Measurements from ENCODE around the gene CLDN6. TPM values are rescaled to one million over a fixed set of nuclear protein-coding genes. Genes with fewer than 3 reads are reported as not detected.
A peak's percentile ranks its signal among the peaks of the same experiment; 100 is the strongest.

CLDN6 gene
- total and polyA plus RNA-seq, 9 of the 15 experiments (the other 6 are each of a cell fraction or from before 2014, with no cell fraction given): 0.22 to 0.75 (median 0.38) TPM; not detected in 3

DNA sequence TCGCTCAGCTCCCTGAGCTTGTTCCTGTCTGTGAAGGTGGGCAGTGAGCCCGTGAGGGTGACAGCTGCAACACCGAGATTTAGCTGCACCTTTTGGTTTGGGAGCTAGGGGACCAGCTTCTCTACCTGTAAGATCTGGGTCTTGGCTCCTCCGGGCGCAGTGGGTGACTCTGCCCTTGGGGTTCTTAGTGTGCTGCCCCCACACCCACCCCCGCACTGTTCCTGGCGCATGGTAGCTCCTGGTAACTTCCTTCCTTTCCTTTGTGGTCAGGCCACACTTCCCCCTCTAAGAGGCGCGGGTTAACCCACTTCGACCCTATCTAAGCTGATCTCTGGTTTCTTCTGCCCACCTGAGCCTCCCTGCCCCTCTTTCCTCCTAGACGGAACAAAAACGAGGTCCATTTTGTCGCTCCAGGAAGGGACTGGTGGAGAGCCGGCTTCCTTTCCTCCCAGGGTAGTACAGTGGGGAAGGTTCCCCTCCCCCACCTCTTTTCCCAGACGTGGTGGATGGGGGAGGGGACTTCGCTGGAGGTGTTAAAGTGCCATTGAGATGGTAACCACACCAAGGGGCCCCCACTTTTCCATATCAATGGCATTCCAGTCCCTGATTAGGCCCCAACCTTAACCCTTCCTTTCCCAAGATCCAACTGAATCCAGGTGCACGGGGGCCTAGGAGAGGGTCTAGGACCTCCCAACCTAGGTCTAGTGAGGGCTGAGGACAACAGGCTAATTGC lies 9.9 kb downstream of the CLDN6 start (continued):
- TF ChIP-seq, protein P1, sequence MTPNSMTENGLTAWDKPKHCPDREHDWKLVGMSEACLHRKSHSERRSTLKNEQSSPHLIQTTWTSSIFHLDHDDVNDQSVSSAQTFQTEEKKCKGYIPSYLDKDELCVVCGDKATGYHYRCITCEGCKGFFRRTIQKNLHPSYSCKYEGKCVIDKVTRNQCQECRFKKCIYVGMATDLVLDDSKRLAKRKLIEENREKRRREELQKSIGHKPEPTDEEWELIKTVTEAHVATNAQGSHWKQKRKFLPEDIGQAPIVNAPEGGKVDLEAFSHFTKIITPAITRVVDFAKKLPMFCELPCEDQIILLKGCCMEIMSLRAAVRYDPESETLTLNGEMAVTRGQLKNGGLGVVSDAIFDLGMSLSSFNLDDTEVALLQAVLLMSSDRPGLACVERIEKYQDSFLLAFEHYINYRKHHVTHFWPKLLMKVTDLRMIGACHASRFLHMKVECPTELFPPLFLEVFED (CRISPR knock-in tag; conservative IDR thresholded peaks at IDR 0.05): no peak
- peak; percentile 42; the same call in 1 of the 2 replicates for TF ChIP-seq RUNX1 (IDR thresholded peaks at IDR 0.05; ENCODE audit: low read depth)
- no peak for TF ChIP-seq MBD2 (IDR thresholded peaks at IDR 0.05; ENCODE audit: borderline replicate concordance, low read depth)
- TF ChIP-seq, protein P2, sequence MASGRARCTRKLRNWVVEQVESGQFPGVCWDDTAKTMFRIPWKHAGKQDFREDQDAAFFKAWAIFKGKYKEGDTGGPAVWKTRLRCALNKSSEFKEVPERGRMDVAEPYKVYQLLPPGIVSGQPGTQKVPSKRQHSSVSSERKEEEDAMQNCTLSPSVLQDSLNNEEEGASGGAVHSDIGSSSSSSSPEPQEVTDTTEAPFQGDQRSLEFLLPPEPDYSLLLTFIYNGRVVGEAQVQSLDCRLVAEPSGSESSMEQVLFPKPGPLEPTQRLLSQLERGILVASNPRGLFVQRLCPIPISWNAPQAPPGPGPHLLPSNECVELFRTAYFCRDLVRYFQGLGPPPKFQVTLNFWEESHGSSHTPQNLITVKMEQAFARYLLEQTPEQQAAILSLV (tag; IDR thresholded peaks at IDR 0.05): no peak
- TF ChIP-seq ZNF174 (CRISPR knock-in tag; IDR thresholded peaks at IDR 0.05): no peak
- peak; percentile 40; the same call in 1 of the 2 replicates for TF ChIP-seq ZKSCAN1 (IDR thresholded peaks at IDR 0.05; ENCODE audit: low read depth, low read length)
- no peak for TF ChIP-seq TAF9B (IDR thresholded peaks at IDR 0.05; ENCODE audit: partially characterized antibody)
- TF ChIP-seq, protein P3, sequence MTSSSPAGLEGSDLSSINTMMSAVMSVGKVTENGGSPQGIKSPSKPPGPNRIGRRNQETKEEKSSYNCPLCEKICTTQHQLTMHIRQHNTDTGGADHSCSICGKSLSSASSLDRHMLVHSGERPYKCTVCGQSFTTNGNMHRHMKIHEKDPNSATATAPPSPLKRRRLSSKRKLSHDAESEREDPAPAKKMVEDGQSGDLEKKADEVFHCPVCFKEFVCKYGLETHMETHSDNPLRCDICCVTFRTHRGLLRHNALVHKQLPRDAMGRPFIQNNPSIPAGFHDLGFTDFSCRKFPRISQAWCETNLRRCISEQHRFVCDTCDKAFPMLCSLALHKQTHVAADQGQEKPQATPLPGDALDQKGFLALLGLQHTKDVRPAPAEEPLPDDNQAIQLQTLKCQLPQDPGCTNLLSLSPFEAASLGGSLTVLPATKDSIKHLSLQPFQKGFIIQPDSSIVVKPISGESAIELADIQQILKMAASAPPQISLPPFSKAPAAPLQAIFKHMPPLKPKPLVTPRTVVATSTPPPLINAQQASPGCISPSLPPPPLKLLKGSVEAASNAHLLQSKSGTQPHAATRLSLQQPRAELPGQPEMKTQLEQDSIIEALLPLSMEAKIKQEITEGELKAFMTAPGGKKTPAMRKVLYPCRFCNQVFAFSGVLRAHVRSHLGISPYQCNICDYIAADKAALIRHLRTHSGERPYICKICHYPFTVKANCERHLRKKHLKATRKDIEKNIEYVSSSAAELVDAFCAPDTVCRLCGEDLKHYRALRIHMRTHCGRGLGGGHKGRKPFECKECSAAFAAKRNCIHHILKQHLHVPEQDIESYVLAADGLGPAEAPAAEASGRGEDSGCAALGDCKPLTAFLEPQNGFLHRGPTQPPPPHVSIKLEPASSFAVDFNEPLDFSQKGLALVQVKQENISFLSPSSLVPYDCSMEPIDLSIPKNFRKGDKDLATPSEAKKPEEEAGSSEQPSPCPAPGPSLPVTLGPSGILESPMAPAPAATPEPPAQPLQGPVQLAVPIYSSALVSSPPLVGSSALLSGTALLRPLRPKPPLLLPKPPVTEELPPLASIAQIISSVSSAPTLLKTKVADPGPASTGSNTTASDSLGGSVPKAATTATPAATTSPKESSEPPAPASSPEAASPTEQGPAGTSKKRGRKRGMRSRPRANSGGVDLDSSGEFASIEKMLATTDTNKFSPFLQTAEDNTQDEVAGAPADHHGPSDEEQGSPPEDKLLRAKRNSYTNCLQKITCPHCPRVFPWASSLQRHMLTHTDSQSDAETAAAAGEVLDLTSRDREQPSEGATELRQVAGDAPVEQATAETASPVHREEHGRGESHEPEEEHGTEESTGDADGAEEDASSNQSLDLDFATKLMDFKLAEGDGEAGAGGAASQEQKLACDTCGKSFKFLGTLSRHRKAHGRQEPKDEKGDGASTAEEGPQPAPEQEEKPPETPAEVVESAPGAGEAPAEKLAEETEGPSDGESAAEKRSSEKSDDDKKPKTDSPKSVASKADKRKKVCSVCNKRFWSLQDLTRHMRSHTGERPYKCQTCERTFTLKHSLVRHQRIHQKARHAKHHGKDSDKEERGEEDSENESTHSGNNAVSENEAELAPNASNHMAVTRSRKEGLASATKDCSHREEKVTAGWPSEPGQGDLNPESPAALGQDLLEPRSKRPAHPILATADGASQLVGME (CRISPR knock-in tag; IDR thresholded peaks at IDR 0.05): no peak
- no peak for TF ChIP-seq HCFC1 (IDR thresholded peaks at IDR 0.05; ENCODE audit: low read depth, low read length)
- no peak for TF ChIP-seq HEY1 (CRISPR knock-in tag; IDR thresholded peaks at IDR 0.05; ENCODE audit: borderline replicate concordance)
- TF ChIP-seq ZNF551 (CRISPR knock-in tag; IDR thresholded peaks at IDR 0.05): no peak
- no peak for TF ChIP-seq FOXA3 (CRISPR knock-in tag; conservative IDR thresholded peaks at IDR 0.05 in 1 of 2, IDR thresholded peaks at IDR 0.05 in 1 of 2)
- TF ChIP-seq, protein P4, sequence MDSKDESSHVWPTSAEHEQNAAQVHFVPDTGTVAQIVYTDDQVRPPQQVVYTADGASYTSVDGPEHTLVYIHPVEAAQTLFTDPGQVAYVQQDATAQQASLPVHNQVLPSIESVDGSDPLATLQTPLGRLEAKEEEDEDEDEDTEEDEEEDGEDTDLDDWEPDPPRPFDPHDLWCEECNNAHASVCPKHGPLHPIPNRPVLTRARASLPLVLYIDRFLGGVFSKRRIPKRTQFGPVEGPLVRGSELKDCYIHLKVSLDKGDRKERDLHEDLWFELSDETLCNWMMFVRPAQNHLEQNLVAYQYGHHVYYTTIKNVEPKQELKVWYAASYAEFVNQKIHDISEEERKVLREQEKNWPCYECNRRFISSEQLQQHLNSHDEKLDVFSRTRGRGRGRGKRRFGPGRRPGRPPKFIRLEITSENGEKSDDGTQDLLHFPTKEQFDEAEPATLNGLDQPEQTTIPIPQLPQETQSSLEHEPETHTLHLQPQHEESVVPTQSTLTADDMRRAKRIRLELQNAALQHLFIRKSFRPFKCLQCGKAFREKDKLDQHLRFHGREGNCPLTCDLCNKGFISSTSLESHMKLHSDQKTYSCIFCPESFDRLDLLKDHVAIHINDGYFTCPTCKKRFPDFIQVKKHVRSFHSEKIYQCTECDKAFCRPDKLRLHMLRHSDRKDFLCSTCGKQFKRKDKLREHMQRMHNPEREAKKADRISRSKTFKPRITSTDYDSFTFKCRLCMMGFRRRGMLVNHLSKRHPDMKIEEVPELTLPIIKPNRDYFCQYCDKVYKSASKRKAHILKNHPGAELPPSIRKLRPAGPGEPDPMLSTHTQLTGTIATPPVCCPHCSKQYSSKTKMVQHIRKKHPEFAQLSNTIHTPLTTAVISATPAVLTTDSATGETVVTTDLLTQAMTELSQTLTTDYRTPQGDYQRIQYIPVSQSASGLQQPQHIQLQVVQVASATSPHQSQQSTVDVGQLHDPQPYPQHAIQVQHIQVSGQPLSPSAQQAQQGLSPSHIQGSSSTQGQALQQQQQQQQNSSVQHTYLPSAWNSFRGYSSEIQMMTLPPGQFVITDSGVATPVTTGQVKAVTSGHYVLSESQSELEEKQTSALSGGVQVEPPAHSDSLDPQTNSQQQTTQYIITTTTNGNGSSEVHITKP (IDR thresholded peaks at IDR 0.05; ENCODE audit: partially characterized antibody): peak; percentile 73
- no peak for TF ChIP-seq CHCHD3 (CRISPR knock-in tag; IDR thresholded peaks at IDR 0.05)
- no peak for TF ChIP-seq SAFB (IDR thresholded peaks at IDR 0.05; ENCODE audit: borderline replicate concordance, low read depth, low read length)

All from K562 (cell line).